PFSK-1 (cell line): Measurements from ENCODE around the gene KCNQ5.

Source experiments
- FOXP2 ChIP-seq: optimal IDR thresholded peaks from 2 replicates; pipeline ENCODE3; 2011; ENCODE audit warnings: borderline replicate concordance, control low read depth, inconsistent platforms; ENCODE audit not compliant: insufficient read depth; ENCODE audit errors: extremely low read length, extremely low read depth
- POLR2AphosphoS5 ChIP-seq: IDR thresholded peaks from 2 replicates; pipeline ENCODE4 v1.6.1; 2012; ENCODE audit warnings: low read depth, mild to moderate bottlenecking, control low read depth, low read length, moderate library complexity
- SIN3A ChIP-seq: IDR thresholded peaks from 2 replicates; pipeline ENCODE4 v1.6.1; 2012; ENCODE audit warnings: mild to moderate bottlenecking, low read length, moderate library complexity, borderline replicate concordance; ENCODE audit not compliant: insufficient read depth
- TAF1 ChIP-seq: IDR thresholded peaks from 2 replicates; pipeline ENCODE4 v1.6.1; 2012; ENCODE audit warnings: low read length, control low read depth, borderline replicate concordance; ENCODE audit not compliant: insufficient read depth
- TF ChIP-seq, protein P1 (sequence below), 2 experiments: IDR thresholded peaks; 2 replicates each; pipeline versions ENCODE4 v1.6.1 to v1.8.0; 2011 to 2012; ENCODE audit warnings: low read depth in 2 of 2, low read length in 2 of 2, control low read depth in 1 of 2, inconsistent platforms in 1 of 2, mild to moderate bottlenecking in 1 of 2, moderate library complexity in 1 of 2; ENCODE audit not compliant: insufficient read depth in 1 of 2

Gene KCNQ5

DNA sequence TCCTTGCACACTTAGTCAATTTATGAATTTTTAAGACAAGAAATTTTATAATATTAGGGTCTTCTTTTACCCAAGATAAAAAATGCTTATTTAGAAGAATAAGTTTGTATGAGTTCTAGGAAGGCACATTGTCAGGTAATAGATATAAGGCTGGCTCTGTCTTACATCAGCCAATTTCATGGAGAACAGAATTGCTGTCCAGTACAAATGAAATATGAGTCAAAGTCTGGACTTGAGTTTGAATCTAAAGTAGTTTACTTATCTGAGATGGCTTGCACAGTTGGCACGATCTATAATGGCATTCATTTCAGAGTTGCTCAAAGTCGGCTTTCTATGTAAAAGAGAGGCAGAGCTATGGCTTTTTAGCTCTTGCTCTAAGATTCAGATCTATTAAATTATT lies 228.2 kb downstream of the KCNQ5 start:
- TF ChIP-seq SIN3A = no peak
- TF ChIP-seq, protein P1, sequence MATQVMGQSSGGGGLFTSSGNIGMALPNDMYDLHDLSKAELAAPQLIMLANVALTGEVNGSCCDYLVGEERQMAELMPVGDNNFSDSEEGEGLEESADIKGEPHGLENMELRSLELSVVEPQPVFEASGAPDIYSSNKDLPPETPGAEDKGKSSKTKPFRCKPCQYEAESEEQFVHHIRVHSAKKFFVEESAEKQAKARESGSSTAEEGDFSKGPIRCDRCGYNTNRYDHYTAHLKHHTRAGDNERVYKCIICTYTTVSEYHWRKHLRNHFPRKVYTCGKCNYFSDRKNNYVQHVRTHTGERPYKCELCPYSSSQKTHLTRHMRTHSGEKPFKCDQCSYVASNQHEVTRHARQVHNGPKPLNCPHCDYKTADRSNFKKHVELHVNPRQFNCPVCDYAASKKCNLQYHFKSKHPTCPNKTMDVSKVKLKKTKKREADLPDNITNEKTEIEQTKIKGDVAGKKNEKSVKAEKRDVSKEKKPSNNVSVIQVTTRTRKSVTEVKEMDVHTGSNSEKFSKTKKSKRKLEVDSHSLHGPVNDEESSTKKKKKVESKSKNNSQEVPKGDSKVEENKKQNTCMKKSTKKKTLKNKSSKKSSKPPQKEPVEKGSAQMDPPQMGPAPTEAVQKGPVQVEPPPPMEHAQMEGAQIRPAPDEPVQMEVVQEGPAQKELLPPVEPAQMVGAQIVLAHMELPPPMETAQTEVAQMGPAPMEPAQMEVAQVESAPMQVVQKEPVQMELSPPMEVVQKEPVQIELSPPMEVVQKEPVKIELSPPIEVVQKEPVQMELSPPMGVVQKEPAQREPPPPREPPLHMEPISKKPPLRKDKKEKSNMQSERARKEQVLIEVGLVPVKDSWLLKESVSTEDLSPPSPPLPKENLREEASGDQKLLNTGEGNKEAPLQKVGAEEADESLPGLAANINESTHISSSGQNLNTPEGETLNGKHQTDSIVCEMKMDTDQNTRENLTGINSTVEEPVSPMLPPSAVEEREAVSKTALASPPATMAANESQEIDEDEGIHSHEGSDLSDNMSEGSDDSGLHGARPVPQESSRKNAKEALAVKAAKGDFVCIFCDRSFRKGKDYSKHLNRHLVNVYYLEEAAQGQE (IDR thresholded peaks at IDR 0.05; ENCODE audit: insufficient read depth in 1 of 2, low read depth in 2 of 2, low read length in 2 of 2) = no peak
- TF ChIP-seq FOXP2 = no peak
- TF ChIP-seq POLR2AphosphoS5 = no peak
- no peak for TF ChIP-seq TAF1

DNA sequence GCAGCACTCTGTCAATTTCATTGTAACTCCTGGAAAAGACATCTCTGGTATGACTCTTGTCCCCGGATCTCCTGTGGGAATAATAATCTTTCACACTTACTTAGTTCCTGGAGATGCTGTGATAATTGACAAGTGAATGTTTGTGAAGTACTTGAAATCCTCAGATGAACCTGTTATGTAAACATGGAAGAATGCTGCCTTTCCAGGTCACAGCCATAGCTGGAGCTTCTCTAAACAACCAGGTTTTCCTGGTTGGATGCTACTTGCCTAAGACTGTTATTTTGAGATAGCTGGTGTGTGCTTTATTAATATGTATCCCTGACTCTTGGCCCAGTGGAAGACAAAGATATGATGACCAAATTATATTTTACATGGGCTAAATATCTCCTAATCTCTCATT lies 228.6 kb downstream of the KCNQ5 start:
- TF ChIP-seq FOXP2 (no peak), TAF1 (no peak), SIN3A (no peak), POLR2AphosphoS5 (no peak)
- TF ChIP-seq, protein P1 (IDR thresholded peaks at IDR 0.05; ENCODE audit: insufficient read depth in 1 of 2, low read depth in 2 of 2, low read length in 2 of 2) = no peak

DNA sequence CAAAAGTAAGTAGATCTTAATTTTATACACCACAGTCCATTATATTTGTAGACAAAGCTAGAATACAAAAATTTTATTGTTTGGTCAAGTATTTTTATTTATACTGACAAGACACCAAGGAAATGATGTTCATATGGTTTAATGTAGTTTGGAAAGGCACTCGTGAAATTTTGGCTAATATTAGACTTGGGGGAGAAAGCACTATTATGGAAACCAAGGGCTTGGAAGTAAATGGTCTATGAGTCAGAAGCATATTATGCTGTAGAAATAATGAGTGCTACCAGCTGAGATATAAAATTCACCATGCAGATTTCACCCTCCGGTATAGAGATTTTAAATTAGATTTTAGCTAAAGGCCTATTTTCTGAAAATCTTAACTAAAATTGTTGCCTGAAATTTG lies 233.6 kb downstream of the KCNQ5 start:
- TF ChIP-seq FOXP2 = no peak
- no peak for TF ChIP-seq POLR2AphosphoS5
- no peak for TF ChIP-seq SIN3A
- no peak for TF ChIP-seq TAF1
- TF ChIP-seq, protein P1 (IDR thresholded peaks at IDR 0.05; ENCODE audit: insufficient read depth in 1 of 2, low read depth in 2 of 2, low read length in 2 of 2) = no peak

DNA sequence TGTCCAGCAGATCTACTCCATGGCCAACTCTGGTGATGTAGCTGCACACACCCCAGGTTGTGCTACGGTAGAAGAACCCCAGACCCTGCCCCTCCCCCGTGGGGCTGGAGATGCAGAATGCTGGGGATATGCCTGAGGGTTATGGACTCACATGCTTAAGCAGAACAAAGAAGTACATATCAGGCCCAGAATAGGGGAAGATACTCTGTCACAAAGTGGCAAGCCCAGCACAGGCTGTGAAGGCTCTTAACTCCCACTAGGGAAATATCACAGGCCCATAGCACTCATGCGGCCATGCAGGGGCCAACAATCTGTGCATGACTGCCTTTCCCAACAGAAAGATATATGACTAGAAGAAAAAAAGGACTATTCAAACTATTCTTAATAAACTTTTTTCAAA lies 234.9 kb downstream of the KCNQ5 start:
- TF ChIP-seq POLR2AphosphoS5 (no peak), TAF1 (no peak), SIN3A (no peak), FOXP2 (no peak)
- TF ChIP-seq, protein P1 (IDR thresholded peaks at IDR 0.05; ENCODE audit: insufficient read depth in 1 of 2, low read depth in 2 of 2, low read length in 2 of 2) = no peak
